NCI-H1092 treated with DMSO at 0.1 percent for 48 hours (cell line): ENCODE results near the gene NSD1.
"Not testable (repeated sequence)": the region's sequence is repeated elsewhere in the genome, so short reads cannot be mapped to it uniquely, and the experiment has no call there.

Source experiments
- DNase-seq: peaks from one replicate; lab custom pipeline; 2025; lab: John Stamatoyannopoulos, UW

Gene NSD1

GRCh38 chr5:177232358-177232757 is 98.8 kb downstream of the NSD1 start:
- DNase-seq: no peak

DNA sequence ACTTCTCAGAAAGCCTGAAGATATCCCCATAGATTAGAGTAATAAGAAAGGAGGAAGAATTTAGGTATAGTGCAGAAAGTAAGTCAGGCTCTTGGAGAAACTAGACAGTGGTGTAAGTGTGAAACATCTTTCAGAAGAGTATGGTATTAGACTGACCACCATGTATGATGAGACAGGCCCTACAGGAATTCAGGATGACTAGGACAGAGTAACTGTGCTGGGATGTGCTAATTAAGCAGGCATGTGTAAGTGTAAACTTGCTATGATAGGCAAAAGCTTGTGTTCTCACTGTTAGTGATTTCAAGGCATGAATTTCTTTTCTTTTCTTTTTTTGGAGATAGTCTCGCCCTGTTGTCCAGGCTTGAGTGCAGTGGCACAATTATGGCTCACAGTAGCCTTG is 99.2 kb downstream of the NSD1 start:
- no peak for DNase-seq

- DNase-seq: no peak
Measured at GRCh38 chr5:177233206-177233605, 99.6 kb downstream of the NSD1 start.

DNA sequence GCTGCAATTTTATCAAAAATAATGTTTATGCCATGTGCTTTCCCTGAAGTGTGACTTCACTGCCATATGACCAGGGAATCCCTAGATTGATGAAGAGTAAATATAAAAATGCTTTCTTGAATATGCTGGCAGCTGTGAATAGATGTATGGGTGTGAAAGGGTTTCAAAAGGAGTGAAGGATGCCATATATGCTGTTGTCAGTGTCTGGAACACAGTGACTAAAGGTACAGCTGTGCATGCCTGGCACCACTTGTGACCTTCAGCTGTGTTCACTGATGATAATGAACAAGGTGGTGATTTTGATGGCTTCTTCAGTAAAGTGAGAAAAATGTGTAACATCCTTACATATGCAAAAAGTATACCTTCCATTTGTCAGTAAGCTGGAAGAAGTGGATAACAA is 100.2 kb downstream of the NSD1 start:
- DNase-seq: no peak

DNA sequence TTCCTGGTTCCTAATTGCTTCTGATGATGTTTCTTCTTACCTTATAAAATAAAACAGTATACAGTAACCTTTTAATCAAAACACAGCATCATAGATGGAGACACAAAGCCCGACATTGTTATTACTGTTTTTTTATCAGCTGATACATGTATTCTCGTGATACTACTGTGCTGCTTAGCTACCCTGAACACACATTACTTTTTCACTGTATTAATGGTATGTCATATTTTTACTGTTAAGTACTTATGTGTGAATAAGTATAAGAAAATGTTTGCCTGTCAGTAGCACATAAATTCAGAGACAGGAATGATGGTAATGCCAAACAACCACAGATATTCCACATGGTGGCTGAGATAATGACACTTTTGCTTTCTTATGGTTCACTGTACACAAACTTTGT is 101.3 kb downstream of the NSD1 start:
- no peak for DNase-seq

- no peak for DNase-seq
Measured at GRCh38 chr5:177241768-177242167, 108.2 kb downstream of the NSD1 start.

DNA sequence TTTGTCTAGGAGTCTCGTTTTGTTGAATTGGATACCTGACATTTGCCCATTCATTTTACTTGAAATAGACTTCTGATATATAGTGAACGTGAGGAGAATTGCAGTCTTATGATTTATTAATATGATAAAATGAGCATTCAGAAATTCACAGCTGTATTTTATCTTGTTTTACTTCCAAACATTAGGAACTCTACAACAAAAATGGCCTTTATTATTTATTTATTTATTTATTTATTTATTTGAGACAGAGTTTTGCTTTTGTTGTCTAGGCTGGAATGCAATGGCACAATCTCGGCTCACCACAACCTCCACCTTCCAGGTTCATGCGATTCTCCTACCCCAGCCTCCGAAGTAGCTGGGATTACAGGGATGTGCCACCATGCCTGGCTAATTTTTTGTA is 108.7 kb downstream of the NSD1 start:
- DNase-seq: no peak

DNA sequence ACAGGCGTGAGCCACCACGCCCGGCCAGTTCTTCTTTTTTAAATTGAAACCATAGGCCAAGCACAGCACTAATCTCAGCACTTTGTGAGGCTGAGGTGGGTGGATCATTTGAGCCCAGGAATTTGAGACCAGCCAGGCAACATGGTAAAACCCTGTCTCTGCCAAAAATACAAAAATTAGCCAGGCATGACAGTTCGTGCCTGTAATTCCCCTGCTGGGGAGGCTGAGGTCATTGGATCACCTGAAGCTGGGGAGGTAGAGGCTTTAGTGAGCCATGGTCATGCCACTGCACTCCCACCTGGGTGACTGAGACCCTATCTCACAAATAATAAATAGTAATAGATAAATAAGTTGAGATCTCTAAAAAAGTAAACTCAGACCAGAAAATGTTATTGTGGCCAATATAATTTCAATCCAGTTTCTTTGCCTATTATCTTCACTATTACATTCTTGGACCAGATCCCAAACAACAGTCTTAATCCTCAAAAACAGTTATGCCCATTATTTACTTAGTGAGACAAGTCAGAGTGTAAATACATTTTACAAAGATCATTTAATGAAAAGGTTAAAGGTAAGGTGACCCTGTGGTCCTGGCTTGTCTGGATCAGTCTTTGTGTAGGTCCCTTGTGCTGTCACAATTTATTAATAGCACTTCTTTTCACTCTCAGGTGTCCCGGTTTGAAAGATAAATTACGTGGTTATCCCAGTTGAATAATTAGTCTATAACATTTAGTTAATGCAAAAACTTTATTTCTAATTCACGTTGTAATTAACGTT is 116.4 kb downstream of the NSD1 start:
- no peak for DNase-seq

DNA sequence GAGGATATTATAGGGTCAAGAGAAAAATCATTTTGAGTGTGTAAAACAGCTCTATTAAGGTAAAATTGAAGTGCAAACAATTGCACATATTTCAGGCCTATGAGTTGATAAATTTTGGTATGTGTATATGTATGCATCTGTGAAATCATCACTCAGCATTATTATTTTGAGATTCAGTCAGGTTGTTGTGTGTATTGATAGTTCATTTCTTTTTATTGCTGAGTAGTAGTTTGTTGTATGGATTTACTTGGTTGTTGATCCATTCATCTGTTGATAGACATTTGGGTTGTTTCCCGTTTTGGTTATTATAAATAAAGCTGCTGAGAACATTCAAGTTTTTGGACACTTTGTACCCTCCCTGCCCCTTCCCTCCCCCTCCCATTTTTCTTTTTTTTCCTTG is 119.7 kb downstream of the NSD1 start:
- no peak for DNase-seq

DNA sequence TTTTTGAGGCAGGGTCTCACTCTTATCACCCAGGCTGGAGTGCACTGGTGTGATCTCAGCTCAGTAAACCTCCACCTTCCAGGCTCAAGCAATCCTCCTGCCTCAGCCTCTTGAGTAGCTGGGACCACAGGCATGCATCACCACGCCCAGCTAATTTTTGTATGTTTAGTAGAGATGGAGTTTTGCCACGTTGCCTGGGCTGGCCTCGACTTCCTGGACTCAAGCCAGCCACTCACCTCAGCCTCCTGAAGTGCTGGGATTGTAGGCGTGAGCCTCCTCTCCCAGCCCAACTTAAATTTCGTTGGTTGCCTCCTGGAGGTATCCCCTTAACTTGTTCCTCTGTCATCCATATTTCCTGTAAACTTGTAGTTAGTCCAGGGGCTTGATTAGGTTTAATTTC is 122.7 kb downstream of the NSD1 start:
- DNase-seq: no peak

GRCh38 chr5:177258711-177259110 is 125.1 kb downstream of the NSD1 start:
- not testable (repeated sequence) for DNase-seq

DNA sequence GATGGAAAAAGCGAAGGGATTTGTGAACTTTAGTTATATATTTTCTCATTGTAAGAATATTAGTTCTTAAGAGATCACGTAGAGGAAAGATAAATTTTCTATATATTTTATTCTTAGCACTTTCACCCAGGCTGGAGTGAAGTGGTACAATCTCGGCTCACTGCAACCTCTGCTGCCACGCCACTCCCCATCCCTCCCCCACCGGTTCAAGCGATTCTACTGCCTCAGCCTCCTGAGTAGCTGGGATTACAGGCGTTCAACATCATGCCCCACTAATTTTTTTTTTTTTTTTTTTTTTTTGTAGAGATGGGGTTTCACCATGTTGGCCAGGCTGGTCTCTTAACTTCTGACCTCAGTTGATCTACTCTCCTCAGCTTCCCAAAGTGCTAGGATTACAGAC is 127.4 kb downstream of the NSD1 start:
- no peak for DNase-seq

GRCh38 chr5:177261510-177261909 is 127.9 kb downstream of the NSD1 start:
- DNase-seq: no peak

GRCh38 chr5:177264178-177264577 is 130.6 kb downstream of the NSD1 start:
- no peak for DNase-seq

- DNase-seq: no peak
Measured at GRCh38 chr5:177265395-177265794, 131.8 kb downstream of the NSD1 start.

GRCh38 chr5:177269232-177269895 is 135.8 kb downstream of the NSD1 start:
- no peak for DNase-seq

- no peak for DNase-seq
Measured at GRCh38 chr5:177269976-177270375, 136.4 kb downstream of the NSD1 start.

GRCh38 chr5:177270653-177271052 is 137.1 kb downstream of the NSD1 start:
- DNase-seq: no peak

GRCh38 chr5:177271113-177271512 is 137.5 kb downstream of the NSD1 start:
- DNase-seq: no peak

- DNase-seq: no peak
Measured at GRCh38 chr5:177275883-177276282, 142.3 kb downstream of the NSD1 start.

DNA sequence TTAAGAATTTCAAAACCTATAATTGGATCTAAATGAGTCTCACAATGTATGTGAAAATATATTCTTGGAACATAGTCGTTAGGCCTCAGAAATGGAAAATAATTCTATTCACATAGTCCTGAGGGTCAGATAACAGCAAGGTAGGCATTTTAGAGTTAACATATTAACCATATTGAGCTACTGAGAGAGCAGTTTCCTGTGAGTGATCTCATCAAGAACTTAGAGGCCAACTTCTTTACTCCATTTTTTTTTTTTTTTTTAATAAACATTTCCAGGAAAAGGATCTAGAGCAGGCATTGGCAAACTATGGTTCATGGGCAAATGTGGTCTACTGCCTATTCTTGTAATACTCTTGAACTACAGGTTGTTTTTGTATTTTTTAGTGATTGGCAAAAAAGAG is 143.3 kb downstream of the NSD1 start:
- DNase-seq: no peak

- no peak for DNase-seq
Measured at GRCh38 chr5:177288191-177288590, 154.6 kb downstream of the NSD1 start.

GRCh38 chr5:177290816-177291596 is 157.4 kb downstream of the NSD1 start:
- no peak for DNase-seq
